Measurements from ENCODE around the gene TEX48.

GRCh38 chr9:114678795-114679194, 3.2 kb downstream of the TEX48 start:
- TF ChIP-seq CTCF (IDR thresholded peaks at IDR 0.05) (no peak), POLR2A (IDR thresholded peaks at IDR 0.05) (no peak)
